Thyroid gland (tissue), 4 donors: ENCODE results near the gene KMT2D. TPM values are rescaled to one million over a fixed set of nuclear protein-coding genes. Genes with fewer than 3 reads are reported as not detected.

Experiments used
- DNase-seq, 2 donors: peaks; one replicate each; pipeline ENCODE4 v3.0.0-alpha.2; 2019
- H3K27ac ChIP-seq, 3 donors: fragments of 200-600 bp; sonication (generic); 1 replicate in 2 of 3; 2 replicates in 1 of 3; pipeline ENCODE4 v1.5.1; 2016 to 2019; ENCODE audit warnings: mild to moderate bottlenecking in 1 of 3, moderate library complexity in 1 of 3
- H3K27me3 ChIP-seq: fragments of 200-600 bp; sonication (generic); one replicate; pipeline ENCODE4 v1.5.1; 2019
- H3K36me3 ChIP-seq, 2 donors: fragments of 200-600 bp; sonication (generic); one replicate each; pipeline ENCODE4 v1.5.1; 2016 to 2019
- H3K4me1 ChIP-seq, 2 donors: fragments of 200-600 bp; sonication (generic); one replicate each; pipeline ENCODE4 v1.5.1; 2017 to 2019
- H3K4me3 ChIP-seq, 3 donors: fragments of 200-600 bp; sonication (generic); replicated peaks in 1 of 3; 1 replicate in 2 of 3; 2 replicates in 1 of 3; pipeline ENCODE4 v1.5.1; 2016; ENCODE audit warnings: mild to moderate bottlenecking in 1 of 3
- H3K9me3 ChIP-seq: fragments of 200-600 bp; sonication (generic); one replicate; pipeline ENCODE4 v1.5.1; 2017
- CTCF ChIP-seq, 6 experiments: fragments of 200-600 bp in 3 of 6; fragments of 450-650 bp in 3 of 6; sonication (generic) in 3 of 6; IDR thresholded peaks; one replicate each; pipeline ENCODE4 v1.5.1; 2016 to 2019; ENCODE audit warnings: antibody characterized with exemption in 6 of 6, mild to moderate bottlenecking in 2 of 6, inconsistent platforms in 1 of 6, moderate library complexity in 1 of 6
- POLR2A ChIP-seq, 2 donors: fragments of 450-650 bp; IDR thresholded peaks; one replicate each; pipeline ENCODE4 v1.6.1; 2017; ENCODE audit warnings: antibody characterized with exemption in 2 of 2, mild to moderate bottlenecking in 2 of 2, moderate library complexity in 1 of 2
- WGBS, 2 donors: methylation state at CpG; one replicate each; pipeline ENCODE4 v1.1.5; 2017; 5-methylcytosine and 5-hydroxymethylcytosine counted together
- intact Hi-C: fragments of 100-400 bp; cut with DNase I; formaldehyde crosslinking; loops from one replicate; pipeline ENCODE4 v1.15.1; 2023
- total RNA-seq, 4 donors: library from RNA; depleted of rRNA; stranded (reverse); fragments of >200 nt; gene quantifications; one replicate each; pipeline ENCODE4 v1.2.3, GENCODE V29; 2016

KMT2D gene
- total RNA-seq, 4 donors from 2014 or later: 42.5 to 107 (median 71.6) TPM

- peaks cover 8% of the 10 kb centered on the region in 2 donors for H3K4me1 ChIP-seq
- TF ChIP-seq CTCF (IDR thresholded peaks at IDR 0.05): no peak
- no peak for TF ChIP-seq POLR2A (IDR thresholded peaks at IDR 0.05)
- no peaks in the 10 kb centered on the region for H3K9me3 ChIP-seq
- no peaks in the 10 kb centered on the region for H3K27me3 ChIP-seq
- no peak for DNase-seq
- 86 to 96% methylated on average over 3 of the region's 3 CpGs for WGBS, 2 donors
- intact Hi-C loops: no loop called here
- no peak overlapping the region for H3K27ac ChIP-seq
- no peak overlapping the region for H3K4me3 ChIP-seq
- H3K36me3 ChIP-seq: peaks cover 8 to 15% of the 10 kb centered on the region in 2 donors
These were observed 47.2 kb downstream of the KMT2D start for GRCh38 chr12:49013428-49013827.

DNA sequence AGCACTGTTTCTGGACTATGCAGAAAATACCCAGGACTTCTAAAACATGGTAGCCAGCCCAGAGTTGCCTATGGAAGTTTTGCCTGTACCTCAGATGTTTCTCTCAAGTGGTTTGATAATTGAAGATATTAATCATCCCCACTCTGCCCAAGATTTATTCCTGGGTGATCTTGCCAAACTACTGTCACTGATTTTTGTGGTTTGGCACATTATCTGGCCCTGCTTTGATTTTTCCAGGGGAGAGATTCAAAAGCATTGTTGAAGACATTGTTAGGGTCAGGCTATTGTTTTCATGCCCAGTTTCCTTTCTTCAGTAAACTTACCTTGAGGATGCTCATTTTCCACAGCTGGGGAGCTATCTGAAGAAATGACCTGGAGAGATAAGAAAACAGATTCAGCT lies 47.9 kb downstream of the KMT2D start:
- Histone ChIP-seq H3K36me3 (peaks cover 8 to 15% of the 10 kb centered on the region in 2 donors), H3K4me3 (no peak overlapping the region), H3K27ac (no peak overlapping the region), H3K27me3 (no peaks in the 10 kb centered on the region), H3K9me3 (no peaks in the 10 kb centered on the region), H3K4me1 (peaks cover 3 to 6% of the 10 kb centered on the region in 2 donors)
- no peak for DNase-seq
- intact Hi-C loops: no loop called here
- TF ChIP-seq CTCF (IDR thresholded peaks at IDR 0.05): no peak
- TF ChIP-seq POLR2A (IDR thresholded peaks at IDR 0.05): no peak

Other genes with a start within 250 kb of the KMT2D start
- 10 to 100 TPM in 3 of 4 donors, 1 to 10 TPM in 1; 7.1 to 16.4 (median 13.1) TPM for gene CACNB3, start 242.3 kb downstream of the KMT2D start, total RNA-seq
- gene DDX23, start 208.6 kb downstream of the KMT2D start, total RNA-seq: 10 to 100 TPM; 59.4 to 88.2 (median 70.9) TPM
- gene RND1, start 194.9 kb downstream of the KMT2D start, total RNA-seq: 1 to 10 TPM in 3 of 4 donors, under 1 TPM in 1; 0.68 to 3.0 (median 1.6) TPM
- gene FKBP11, start 135.3 kb downstream of the KMT2D start, total RNA-seq: 10 to 100 TPM in 3 of 4 donors, 1 to 10 TPM in 1; 9.0 to 20.1 (median 16.5) TPM
- 100 to 1,000 TPM in 3 of 4 donors, 10 to 100 TPM in 1; 92.7 to 177 (median 136) TPM for gene ARF3, start 103.3 kb downstream of the KMT2D start, total RNA-seq
- gene WNT10B, start 89.1 kb downstream of the KMT2D start, total RNA-seq: 1 to 10 TPM in 1 of 4 donors, under 1 TPM in 2, not detected in 1; 0.54 to 1.7 (median 0.59) TPM
- gene WNT1, start 82.5 kb downstream of the KMT2D start, total RNA-seq: not detected
- gene DDN, start 61.4 kb downstream of the KMT2D start, total RNA-seq: under 1 TPM in 2 of 4 donors, not detected in 2; 0.11 to 0.13 TPM
- 10 to 100 TPM; 50.3 to 68.1 (median 59.9) TPM for gene PRKAG1, start 42.0 kb downstream of the KMT2D start, total RNA-seq
- gene RHEBL1, start 9.2 kb upstream of the KMT2D start, total RNA-seq: under 1 TPM in 1 of 4 donors, not detected in 3; 0.98 TPM
- gene DHH, start 34.0 kb upstream of the KMT2D start, total RNA-seq: under 1 TPM; 0.17 to 0.94 (median 0.44) TPM
- gene LMBR1L, start 50.1 kb upstream of the KMT2D start, total RNA-seq: 10 to 100 TPM; 30.4 to 54.8 (median 46.6) TPM
- gene TUBA1B, start 70.6 kb upstream of the KMT2D start, total RNA-seq: 100 to 1,000 TPM; 284 to 653 (median 477) TPM
- 10 to 100 TPM; 24.6 to 64.4 (median 32.1) TPM for gene TUBA1A, start 128.3 kb upstream of the KMT2D start, total RNA-seq
- 100 to 1,000 TPM in 3 of 4 donors, 10 to 100 TPM in 1; 80.6 to 385 (median 212) TPM for gene TUBA1C, start 204.3 kb upstream of the KMT2D start, total RNA-seq
- under 1 TPM in 1 of 4 donors, not detected in 3; 0.67 TPM for gene PRPH, start 234.4 kb upstream of the KMT2D start, total RNA-seq